Measurements from ENCODE around the gene NEK6. TPM values are rescaled to one million over a fixed set of nuclear protein-coding genes. Genes with fewer than 3 reads are reported as not detected.

NEK6 gene
- total RNA-seq, 1 donor from 2014 or later, result 115 TPM

GRCh38 chr9:124345751-124346281 lies 88.1 kb downstream of the NEK6 start:
- no peak for TF ChIP-seq CTCF (IDR thresholded peaks at IDR 0.05)
- Mint-ChIP-seq H3K4me3 (ENCODE audit: unreplicated experiment) (no peak overlapping the region), H3K9me3 (ENCODE audit: unreplicated experiment) (no peaks in the 10 kb centered on the region), H3K4me1 (ENCODE audit: unreplicated experiment) (peaks cover 37% of the 10 kb centered on the region), H3K27ac (ENCODE audit: unreplicated experiment) (peak overlapping the region; percentile 70), H3K36me3 (ENCODE audit: unreplicated experiment) (peaks cover 23% of the 10 kb centered on the region), H3K27me3 (ENCODE audit: unreplicated experiment) (no peaks in the 10 kb centered on the region)
- DNase-seq (ENCODE audit: extremely low spot score, unreplicated experiment), result no peak

- Mint-ChIP-seq H3K4me3 (ENCODE audit: unreplicated experiment) (no peak overlapping the region), H3K4me1 (ENCODE audit: unreplicated experiment) (peaks cover 30% of the 10 kb centered on the region), H3K27me3 (ENCODE audit: unreplicated experiment) (no peaks in the 10 kb centered on the region), H3K9me3 (ENCODE audit: unreplicated experiment) (no peaks in the 10 kb centered on the region), H3K27ac (ENCODE audit: unreplicated experiment) (peak overlapping the region; percentile 56), H3K36me3 (ENCODE audit: unreplicated experiment) (peaks cover 29% of the 10 kb centered on the region)
- TF ChIP-seq CTCF (IDR thresholded peaks at IDR 0.05), result no peak
- no peak for DNase-seq (ENCODE audit: extremely low spot score, unreplicated experiment)
Measured at GRCh38 chr9:124346347-124347163, 88.8 kb downstream of the NEK6 start.

DNA sequence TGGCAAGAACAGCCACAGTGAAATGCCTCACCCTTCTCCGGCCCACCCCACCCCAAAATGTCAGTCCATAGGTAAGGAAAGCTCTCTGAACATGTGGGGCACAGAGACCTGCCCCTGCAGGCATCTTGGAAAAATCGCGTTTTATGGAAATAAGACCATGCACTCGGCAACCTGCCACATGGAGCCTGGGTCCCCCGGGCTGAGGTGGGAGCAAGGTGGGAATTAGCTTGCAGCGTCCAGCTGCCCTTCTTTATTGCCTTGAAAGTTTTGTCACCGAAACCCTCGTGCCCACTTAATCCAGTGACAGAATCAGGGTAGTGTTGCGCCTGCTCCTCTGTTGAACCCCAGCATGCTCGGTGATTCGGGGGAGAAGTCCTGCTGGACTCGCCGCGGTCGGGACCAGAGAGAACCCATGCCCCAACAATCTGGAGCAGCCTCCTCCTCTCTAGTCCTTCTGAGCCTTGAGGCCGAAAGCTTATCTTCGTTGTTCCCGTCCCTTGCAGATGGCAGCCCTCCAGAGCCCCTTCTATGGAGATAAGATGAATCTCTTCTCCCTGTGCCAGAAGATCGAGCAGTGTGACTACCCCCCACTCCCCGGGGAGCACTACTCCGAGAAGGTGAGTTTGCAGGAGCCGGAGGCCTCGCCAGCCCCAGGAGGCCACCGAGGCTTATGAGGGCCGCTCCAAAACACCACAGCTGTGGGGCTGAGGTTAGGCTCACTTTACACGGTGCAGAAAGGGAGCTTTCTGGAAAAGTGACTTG lies 89.6 kb downstream of the NEK6 start:
- no peak for DNase-seq (ENCODE audit: extremely low spot score, unreplicated experiment)
- Mint-ChIP-seq H3K36me3 (ENCODE audit: unreplicated experiment) (peaks cover 36% of the 10 kb centered on the region), H3K9me3 (ENCODE audit: unreplicated experiment) (no peaks in the 10 kb centered on the region), H3K4me3 (ENCODE audit: unreplicated experiment) (no peak overlapping the region), H3K4me1 (ENCODE audit: unreplicated experiment) (peaks cover 22% of the 10 kb centered on the region), H3K27me3 (ENCODE audit: unreplicated experiment) (no peaks in the 10 kb centered on the region), H3K27ac (ENCODE audit: unreplicated experiment) (peak overlapping the region; percentile 34)
- TF ChIP-seq CTCF (IDR thresholded peaks at IDR 0.05), result no peak

- Mint-ChIP-seq H3K4me1 (ENCODE audit: unreplicated experiment) (peaks cover 16% of the 10 kb centered on the region), H3K9me3 (ENCODE audit: unreplicated experiment) (no peaks in the 10 kb centered on the region), H3K36me3 (ENCODE audit: unreplicated experiment) (peaks cover 42% of the 10 kb centered on the region), H3K27ac (ENCODE audit: unreplicated experiment) (peak overlapping the region; percentile 34), H3K27me3 (ENCODE audit: unreplicated experiment) (no peaks in the 10 kb centered on the region), H3K4me3 (ENCODE audit: unreplicated experiment) (no peak overlapping the region)
- TF ChIP-seq CTCF (IDR thresholded peaks at IDR 0.05), result no peak
- no peak for DNase-seq (ENCODE audit: extremely low spot score, unreplicated experiment)
Measured at GRCh38 chr9:124347968-124348358, 90.2 kb downstream of the NEK6 start.

- peaks cover 45% of the 10 kb centered on the region for H3K36me3 Mint-ChIP-seq (ENCODE audit: unreplicated experiment)
- DNase-seq (ENCODE audit: extremely low spot score, unreplicated experiment), result no peak
- no peak for TF ChIP-seq CTCF (IDR thresholded peaks at IDR 0.05)
- no peak overlapping the region for H3K4me3 Mint-ChIP-seq (ENCODE audit: unreplicated experiment)
- no peaks in the 10 kb centered on the region for H3K9me3 Mint-ChIP-seq (ENCODE audit: unreplicated experiment)
- H3K4me1 Mint-ChIP-seq (ENCODE audit: unreplicated experiment), result peaks cover 12% of the 10 kb centered on the region
- H3K27me3 Mint-ChIP-seq (ENCODE audit: unreplicated experiment), result no peaks in the 10 kb centered on the region
- no peak overlapping the region for H3K27ac Mint-ChIP-seq (ENCODE audit: unreplicated experiment)
Measured at GRCh38 chr9:124348363-124348762, 90.6 kb downstream of the NEK6 start.

Measured in osteocyte (in vitro differentiated cells).